Measurements from ENCODE around the gene CRAT. TPM values are rescaled to one million over a fixed set of nuclear protein-coding genes. Genes with fewer than 3 reads are reported as not detected.
A peak's percentile ranks its signal among the peaks of the same experiment; 100 is the strongest.

Gene CRAT
- total and polyA plus RNA-seq, 4 experiments from 2014 or later, result 8.7 to 21.0 (median 11.8) TPM

- Mint-ChIP-seq H3K36me3 (peaks cover 18 to 36% of the 10 kb centered on the region in 2 donors), H3K4me1 (no peaks in the 10 kb centered on the region), H3K27ac (peak overlapping the region in 1 of 7 donors; percentile 32), H3K27me3 (no peaks in the 10 kb centered on the region), H3K4me3 (no peak overlapping the region), H3K9me3 (no peaks in the 10 kb centered on the region)
- no peak for DNase-seq
- ChIA-PET CTCF (ENCODE audit: partially characterized antibody) (no interaction called here), POLR2A (ENCODE audit: partially characterized antibody) (no interaction called here)
- Histone ChIP-seq H3K4me1 (ENCODE audit: insufficient read depth, low read length) (no peaks in the 10 kb centered on the region), H3K27ac (ENCODE audit: low read depth, low read length) (no peak overlapping the region), H3K36me3 (ENCODE audit: insufficient read depth, low read length) (peaks cover 18% of the 10 kb centered on the region), H3K27me3 (ENCODE audit: insufficient read depth, low read length) (no peaks in the 10 kb centered on the region), H3K9me3 (ENCODE audit: control insufficient read depth in 1 of 2, low read length in 2 of 2) (no peaks in the 10 kb centered on the region), H3K4me3 (ENCODE audit: low read length in 2 of 2) (no peak overlapping the region)
- intact Hi-C loops (cut with micrococcal nuclease), result no loop called here
Measured at GRCh38 chr9:129054163-129054851, 56.3 kb downstream of the CRAT start.

GRCh38 chr9:129053020-129053419 is 57.6 kb downstream of the CRAT start:
- no peak overlapping the region for H3K4me3 ChIP-seq (ENCODE audit: low read length in 2 of 2)
- H3K9me3 ChIP-seq (ENCODE audit: control insufficient read depth in 1 of 2, low read length in 2 of 2), result no peaks in the 10 kb centered on the region
- Mint-ChIP-seq H3K36me3 (peaks cover 20 to 41% of the 10 kb centered on the region in 2 donors), H3K4me1 (no peaks in the 10 kb centered on the region), H3K9me3 (no peaks in the 10 kb centered on the region), H3K4me3 (no peak overlapping the region), H3K27ac (no peak overlapping the region), H3K27me3 (no peaks in the 10 kb centered on the region)
- H3K4me1 ChIP-seq (ENCODE audit: insufficient read depth, low read length), result no peaks in the 10 kb centered on the region
- POLR2A ChIA-PET (ENCODE audit: partially characterized antibody), result no interaction called here
- CTCF ChIA-PET (ENCODE audit: partially characterized antibody), result no interaction called here
- no peak for DNase-seq
- intact Hi-C loops (cut with micrococcal nuclease), result no loop called here
- H3K27ac ChIP-seq (ENCODE audit: low read depth, low read length), result no peak overlapping the region
- no peaks in the 10 kb centered on the region for H3K27me3 ChIP-seq (ENCODE audit: insufficient read depth, low read length)
- peaks cover 21% of the 10 kb centered on the region for H3K36me3 ChIP-seq (ENCODE audit: insufficient read depth, low read length)

- H3K4me1 Mint-ChIP-seq, result no peaks in the 10 kb centered on the region
- Histone ChIP-seq H3K4me3 (ENCODE audit: low read length in 2 of 2) (no peak overlapping the region), H3K36me3 (ENCODE audit: insufficient read depth, low read length) (peaks cover 21% of the 10 kb centered on the region), H3K27me3 (ENCODE audit: insufficient read depth, low read length) (no peaks in the 10 kb centered on the region), H3K4me1 (ENCODE audit: insufficient read depth, low read length) (no peaks in the 10 kb centered on the region), H3K9me3 (ENCODE audit: control insufficient read depth in 1 of 2, low read length in 2 of 2) (no peaks in the 10 kb centered on the region), H3K27ac (ENCODE audit: low read depth, low read length) (no peak overlapping the region)
- H3K4me3 Mint-ChIP-seq, result no peak overlapping the region
- H3K27ac Mint-ChIP-seq, result peak overlapping the region in 2 of 7 donors; percentile 48 to 53
- no peaks in the 10 kb centered on the region for H3K9me3 Mint-ChIP-seq
- intact Hi-C loops (cut with micrococcal nuclease), result no loop called here
- H3K36me3 Mint-ChIP-seq, result peaks cover 18 to 37% of the 10 kb centered on the region in 2 donors
- POLR2A ChIA-PET (ENCODE audit: partially characterized antibody), result no interaction called here
- DNase-seq, result no peak
- H3K27me3 Mint-ChIP-seq, result no peaks in the 10 kb centered on the region
- CTCF ChIA-PET (ENCODE audit: partially characterized antibody), result no interaction called here
Measured at GRCh38 chr9:129052592-129052991, 58.0 kb downstream of the CRAT start.

Other genes with a start within 250 kb of the CRAT start
- gene KYAT1, start 228.8 kb downstream of the CRAT start, total RNA-seq, result 10 to 100 TPM in 1 of 2 experiments, 1 to 10 TPM in 1; 9.8 to 12.4 TPM
- gene KYAT1, start 228.8 kb downstream of the CRAT start, polyA plus RNA-seq, result 10 to 100 TPM; 11.0 to 11.6 TPM
- 10 to 100 TPM; 24.4 to 26.4 TPM for gene LRRC8A, start 228.7 kb downstream of the CRAT start, total RNA-seq
- 10 to 100 TPM; 18.7 to 40.6 TPM for gene LRRC8A, start 228.7 kb downstream of the CRAT start, polyA plus RNA-seq
- gene PHYHD1, start 189.8 kb downstream of the CRAT start, total RNA-seq, result 1 to 10 TPM; 1.7 to 2.2 TPM
- gene PHYHD1, start 189.8 kb downstream of the CRAT start, polyA plus RNA-seq, result not detected
- gene DOLK, start 163.2 kb downstream of the CRAT start, total RNA-seq, result 10 to 100 TPM in 1 of 2 experiments, 1 to 10 TPM in 1; 9.9 to 12.9 TPM
- gene DOLK, start 163.2 kb downstream of the CRAT start, polyA plus RNA-seq, result 10 to 100 TPM in 1 of 2 donors, 1 to 10 TPM in 1; 9.1 to 11.7 TPM
- gene NUP188, start 163.1 kb downstream of the CRAT start, total RNA-seq, result 10 to 100 TPM; 70.1 to 70.8 TPM
- 10 to 100 TPM; 27.2 to 39.4 TPM for gene NUP188, start 163.1 kb downstream of the CRAT start, polyA plus RNA-seq
- gene SH3GLB2, start 82.5 kb downstream of the CRAT start, total RNA-seq, result 100 to 1,000 TPM; 111 to 113 TPM
- 10 to 100 TPM; 23.8 to 43.5 TPM for gene SH3GLB2, start 82.5 kb downstream of the CRAT start, polyA plus RNA-seq
- 10 to 100 TPM; 80.5 to 84.2 TPM for gene MIGA2, start 74.2 kb downstream of the CRAT start, total RNA-seq
- 10 to 100 TPM in 1 of 2 donors, 1 to 10 TPM in 1; 6.6 to 11.6 TPM for gene MIGA2, start 74.2 kb downstream of the CRAT start, polyA plus RNA-seq
- gene DOLPP1, start 29.7 kb downstream of the CRAT start, total RNA-seq, result 10 to 100 TPM; 11.4 to 13.0 TPM
- 10 to 100 TPM; 10.1 to 12.8 TPM for gene DOLPP1, start 29.7 kb downstream of the CRAT start, polyA plus RNA-seq
- 10 to 100 TPM; 49.0 to 51.3 TPM for gene PTPA, start 622 bp upstream of the CRAT start, total RNA-seq
- gene PTPA, start 622 bp upstream of the CRAT start, polyA plus RNA-seq, result 10 to 100 TPM; 10.8 to 14.1 TPM
- gene IER5L, start 67.5 kb upstream of the CRAT start, total RNA-seq, result 1 to 10 TPM; 3.1 to 3.6 TPM
- under 1 TPM; 0.07 to 0.08 TPM for gene IER5L, start 67.5 kb upstream of the CRAT start, polyA plus RNA-seq

All from CD4-positive, alpha-beta memory T cell (primary cell).